HEK293T (cell line): Measurements from ENCODE around the gene ACADVL.

Source experiments
- CTCF ChIA-PET: fragments of 350-600 bp; formaldehyde crosslinking; extraction: SDS; loops from one replicate; lab custom pipeline; 2021; ENCODE audit warnings: antibody characterized with exemption, inconsistent platforms; lab: Yijun Ruan, JAX
- POLR2A ChIA-PET: fragments of 350-600 bp; formaldehyde crosslinking; extraction: SDS; loops from one replicate; lab custom pipeline; 2020; ENCODE audit warnings: antibody characterized with exemption, inconsistent platforms; lab: Yijun Ruan, JAX
- DNase-seq: peaks from one replicate; pipeline ENCODE4 v3.0.0; 2012; ENCODE audit warnings: mixed read lengths; ENCODE audit errors: extremely low spot score
- ARNT ChIP-seq: fragments of 450-650 bp; IDR thresholded peaks from 2 replicates; pipeline ENCODE4 v1.6.1; 2017; ENCODE audit warnings: mild to moderate bottlenecking
- BHLHE40 ChIP-seq: fragments of 450-650 bp; IDR thresholded peaks from 2 replicates; pipeline ENCODE4 v1.6.1; 2016; ENCODE audit warnings: mild to moderate bottlenecking, moderate library complexity, borderline replicate concordance
- CTBP1 ChIP-seq: fragments of 450-650 bp; IDR thresholded peaks from 2 replicates; pipeline ENCODE4 v1.6.1; 2016; ENCODE audit warnings: borderline replicate concordance
- ELF4 ChIP-seq: fragments of 450-650 bp; IDR thresholded peaks from 2 replicates; pipeline ENCODE4 v1.6.1; 2017; ENCODE audit warnings: antibody characterized with exemption
- FOXA1 ChIP-seq: fragments of 450-650 bp; IDR thresholded peaks from 2 replicates; pipeline ENCODE4 v1.6.1; 2016; ENCODE audit warnings: mild to moderate bottlenecking
- FOXK2 ChIP-seq: fragments of 450-650 bp; IDR thresholded peaks from 2 replicates; pipeline ENCODE4 v1.6.1; 2016; ENCODE audit warnings: mild to moderate bottlenecking
- FOXM1 ChIP-seq: fragments of 450-650 bp; IDR thresholded peaks from 2 replicates; pipeline ENCODE4 v1.6.1; 2017; ENCODE audit warnings: mild to moderate bottlenecking, borderline replicate concordance
- HDGF ChIP-seq: fragments of 450-650 bp; IDR thresholded peaks from 2 replicates; pipeline ENCODE4 v1.6.1; 2017; ENCODE audit warnings: antibody characterized with exemption, borderline replicate concordance
- L3MBTL2 ChIP-seq: fragments of 450-650 bp; conservative IDR thresholded peaks from 2 replicates; pipeline ENCODE4 v1.6.1; 2016; ENCODE audit warnings: mild to moderate bottlenecking
- LEF1 ChIP-seq: fragments of 450-650 bp; IDR thresholded peaks from 2 replicates; pipeline ENCODE4 v1.6.1; 2017; ENCODE audit warnings: mild to moderate bottlenecking, borderline replicate concordance
- NFRKB ChIP-seq: fragments of 450-650 bp; IDR thresholded peaks from 2 replicates; pipeline ENCODE4 v1.6.1; 2016; ENCODE audit warnings: mild to moderate bottlenecking, moderate library complexity
- PKNOX1 ChIP-seq: fragments of 450-650 bp; IDR thresholded peaks from 2 replicates; pipeline ENCODE4 v1.6.1; 2016
- SP1 ChIP-seq: fragments of 450-650 bp; IDR thresholded peaks from 2 replicates; pipeline ENCODE4 v1.6.1; 2017
- SUZ12 ChIP-seq: fragments of 450-650 bp; IDR thresholded peaks from 2 replicates; pipeline ENCODE4 v1.6.1; 2016; ENCODE audit warnings: mild to moderate bottlenecking
- TARDBP ChIP-seq: fragments of 450-650 bp; IDR thresholded peaks from 2 replicates; pipeline ENCODE4 v1.6.1; 2016
- ZNF384 ChIP-seq: fragments of 450-650 bp; IDR thresholded peaks from 2 replicates; pipeline ENCODE4 v1.6.1; 2016

The ACADVL gene

GRCh38 chr17:7195971-7196370 lies 23.8 kb upstream of the ACADVL start:
- ChIA-PET CTCF (no interaction called here), POLR2A (no interaction called here)
- TF ChIP-seq LEF1 = no peak
- no peak for TF ChIP-seq ARNT
- no peak for TF ChIP-seq CTBP1
- TF ChIP-seq BHLHE40 = no peak
- no peak for TF ChIP-seq ELF4
- TF ChIP-seq NFRKB = no peak
- TF ChIP-seq FOXM1 = no peak
- no peak for TF ChIP-seq L3MBTL2
- DNase-seq = no peak

GRCh38 chr17:7196651-7197401 lies 22.9 kb upstream of the ACADVL start:
- ChIA-PET POLR2A (no interaction called here), CTCF (no interaction called here)
- no peak for DNase-seq
- TF ChIP-seq PKNOX1 (no peak), CTBP1 (no peak)

- no peak for TF ChIP-seq ELF4
- no peak for TF ChIP-seq FOXK2
- no peak for TF ChIP-seq CTBP1
- TF ChIP-seq HDGF = no peak
- no peak for TF ChIP-seq TARDBP
- no peak for TF ChIP-seq SP1
- no peak for TF ChIP-seq NFRKB
- DNase-seq = no peak
- ChIA-PET CTCF (no interaction called here), POLR2A (no interaction called here)
Observed at GRCh38 chr17:7203391-7203790, 16.3 kb upstream of the ACADVL start.

GRCh38 chr17:7204336-7204735 lies 15.4 kb upstream of the ACADVL start:
- POLR2A ChIA-PET = no interaction called here
- CTCF ChIA-PET = interaction anchor here (0.7 kb wide), 1 partner anchor 10 kb away, joined by 4 read pairs; no protein-coding TSS in a partner anchor
- DNase-seq = no peak
- TF ChIP-seq FOXM1 = no peak
- no peak for TF ChIP-seq PKNOX1
- TF ChIP-seq L3MBTL2 = no peak
- TF ChIP-seq LEF1 = no peak
- no peak for TF ChIP-seq HDGF
- no peak for TF ChIP-seq SUZ12
- TF ChIP-seq ARNT = no peak
- TF ChIP-seq FOXA1 = no peak

GRCh38 chr17:7204828-7205461 lies 14.8 kb upstream of the ACADVL start:
- POLR2A ChIA-PET = no interaction called here
- DNase-seq = peak; percentile 74
- TF ChIP-seq ARNT (no peak), FOXK2 (no peak)
- CTCF ChIA-PET = interaction anchor here (0.7 kb wide), 1 partner anchor 9 kb away, joined by 4 read pairs; no protein-coding TSS in a partner anchor

GRCh38 chr17:7205561-7205960 lies 14.2 kb upstream of the ACADVL start:
- ChIA-PET POLR2A (no interaction called here), CTCF (no interaction called here)
- no peak for DNase-seq

GRCh38 chr17:7207120-7208001 lies 12.4 kb upstream of the ACADVL start:
- POLR2A ChIA-PET = no interaction called here
- no peak for TF ChIP-seq ZNF384
- no peak for TF ChIP-seq LEF1
- TF ChIP-seq SP1 = no peak
- TF ChIP-seq FOXM1 = no peak
- TF ChIP-seq NFRKB = no peak
- no peak for TF ChIP-seq ARNT
- TF ChIP-seq FOXK2 = no peak
- TF ChIP-seq HDGF = no peak
- TF ChIP-seq ELF4 = no peak
- TF ChIP-seq TARDBP = no peak
- no peak for TF ChIP-seq PKNOX1
- no peak for TF ChIP-seq BHLHE40
- TF ChIP-seq SUZ12 = no peak
- TF ChIP-seq FOXA1 = no peak
- TF ChIP-seq CTBP1 = no peak
- no peak for TF ChIP-seq L3MBTL2
- CTCF ChIA-PET = no interaction called here
- DNase-seq = no peak

More at GRCh38 chr17:7205561-7205960, 14.2 kb upstream of the ACADVL start:
- TF ChIP-seq NFRKB (no peak), ARNT (no peak)
